Fibroblast of pulmonary artery (primary cell): ENCODE measurements around the gene KRTAP25-1.

Experiments used
- DNase-seq: peaks from one replicate; pipeline ENCODE4 v3.0.0-alpha.2; 2010; ENCODE audit warnings: low read depth
- H3K4me3 ChIP-seq: replicated peaks from 2 replicates; pipeline ENCODE4 v1.5.1; 2011; ENCODE audit warnings: low read depth, mild to moderate bottlenecking, control low read depth, low read length, moderate library complexity
- TF ChIP-seq, protein P1 (sequence below): IDR thresholded peaks from 2 replicates; pipeline ENCODE4 v1.5.1; 2011; ENCODE audit warnings: mild to moderate bottlenecking, control low read depth, low read length, inconsistent platforms; ENCODE audit errors: missing control alignments

The KRTAP25-1 gene

DNA sequence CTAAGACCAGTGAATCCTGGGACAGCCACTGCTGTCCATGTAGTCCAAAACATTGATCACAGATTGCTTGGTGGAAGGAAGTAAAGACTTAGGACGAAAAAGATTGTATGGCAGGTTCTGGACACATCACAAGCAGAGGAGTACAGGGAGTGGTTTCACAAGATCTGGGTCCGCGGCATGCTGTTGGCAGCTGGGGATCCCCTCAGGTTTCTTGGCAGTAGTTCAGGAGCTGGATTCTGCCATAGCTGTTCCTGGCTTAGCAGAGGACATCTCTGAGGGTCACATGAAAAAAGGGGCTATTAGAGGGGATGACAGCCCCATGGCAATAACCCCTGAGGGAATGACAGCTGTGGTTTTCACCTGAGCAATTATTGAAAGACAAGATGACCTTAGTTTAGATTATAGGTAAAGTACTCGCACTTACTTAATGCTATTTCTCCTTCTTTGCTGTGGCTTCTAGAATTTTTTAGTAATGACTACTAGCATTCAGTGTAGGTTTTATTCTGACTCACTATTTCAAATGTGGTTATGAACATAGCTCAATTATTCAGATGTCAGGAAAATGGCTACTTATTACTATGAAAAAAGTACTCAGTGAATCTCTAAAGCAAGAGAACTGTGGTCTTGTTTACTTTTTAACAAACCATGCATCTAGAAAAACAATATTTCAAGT, 40.0 kb upstream of the KRTAP25-1 start:
- TF ChIP-seq, protein P1, sequence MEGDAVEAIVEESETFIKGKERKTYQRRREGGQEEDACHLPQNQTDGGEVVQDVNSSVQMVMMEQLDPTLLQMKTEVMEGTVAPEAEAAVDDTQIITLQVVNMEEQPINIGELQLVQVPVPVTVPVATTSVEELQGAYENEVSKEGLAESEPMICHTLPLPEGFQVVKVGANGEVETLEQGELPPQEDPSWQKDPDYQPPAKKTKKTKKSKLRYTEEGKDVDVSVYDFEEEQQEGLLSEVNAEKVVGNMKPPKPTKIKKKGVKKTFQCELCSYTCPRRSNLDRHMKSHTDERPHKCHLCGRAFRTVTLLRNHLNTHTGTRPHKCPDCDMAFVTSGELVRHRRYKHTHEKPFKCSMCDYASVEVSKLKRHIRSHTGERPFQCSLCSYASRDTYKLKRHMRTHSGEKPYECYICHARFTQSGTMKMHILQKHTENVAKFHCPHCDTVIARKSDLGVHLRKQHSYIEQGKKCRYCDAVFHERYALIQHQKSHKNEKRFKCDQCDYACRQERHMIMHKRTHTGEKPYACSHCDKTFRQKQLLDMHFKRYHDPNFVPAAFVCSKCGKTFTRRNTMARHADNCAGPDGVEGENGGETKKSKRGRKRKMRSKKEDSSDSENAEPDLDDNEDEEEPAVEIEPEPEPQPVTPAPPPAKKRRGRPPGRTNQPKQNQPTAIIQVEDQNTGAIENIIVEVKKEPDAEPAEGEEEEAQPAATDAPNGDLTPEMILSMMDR: no peak
- DNase-seq: no peak
- H3K4me3 ChIP-seq: no peak overlapping the region

DNA sequence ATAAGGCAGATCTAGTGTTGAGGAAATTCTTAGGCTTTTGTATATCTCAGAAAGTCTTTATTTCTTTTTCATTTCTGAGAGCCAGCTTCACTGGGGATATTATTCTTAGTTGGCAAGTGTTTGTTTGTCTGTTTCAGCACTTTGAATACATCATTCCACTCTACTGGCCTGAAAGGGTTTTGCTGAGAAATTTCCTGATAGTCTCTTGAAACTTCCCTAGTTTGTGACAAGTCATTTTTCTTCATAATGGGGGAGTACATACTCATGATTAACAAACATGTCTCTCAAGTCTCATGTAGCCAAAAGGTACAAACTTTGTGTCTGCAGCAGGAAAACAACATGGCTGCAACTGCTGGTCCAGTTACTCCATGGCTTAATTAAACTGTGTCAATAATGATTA, 37.1 kb upstream of the KRTAP25-1 start:
- DNase-seq: no peak
- H3K4me3 ChIP-seq: no peak overlapping the region
- TF ChIP-seq, protein P1: no peak

DNA sequence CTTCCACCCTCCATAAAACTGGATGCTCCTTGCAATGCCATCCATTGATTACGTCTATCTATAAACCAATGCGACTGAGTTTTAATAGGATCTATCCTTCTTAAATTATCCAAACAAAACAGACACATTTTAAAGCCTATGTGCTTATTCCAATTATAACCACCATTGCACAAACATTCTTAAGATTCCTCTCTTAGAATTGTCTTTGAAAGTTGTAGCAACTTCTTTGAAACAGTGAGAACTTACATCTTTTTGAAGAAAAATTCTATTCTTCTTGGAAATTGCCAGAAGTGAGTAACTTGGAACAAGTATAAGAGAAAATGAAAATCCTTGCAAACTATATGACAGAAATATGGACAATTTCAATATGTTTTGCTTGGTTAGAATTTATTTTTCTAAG, 30.9 kb upstream of the KRTAP25-1 start, which contains the start of gene KRTAP26-1:
TSS of gene KRTAP26-1 (minus strand) at position 101 of the 400 bp plus-strand sequence. CDS start 280 bp downstream, outside the sequence.
- no peak within 1 kb of the TSS for H3K4me3 ChIP-seq
- TF ChIP-seq, protein P1: no peak
- DNase-seq: no peak

DNA sequence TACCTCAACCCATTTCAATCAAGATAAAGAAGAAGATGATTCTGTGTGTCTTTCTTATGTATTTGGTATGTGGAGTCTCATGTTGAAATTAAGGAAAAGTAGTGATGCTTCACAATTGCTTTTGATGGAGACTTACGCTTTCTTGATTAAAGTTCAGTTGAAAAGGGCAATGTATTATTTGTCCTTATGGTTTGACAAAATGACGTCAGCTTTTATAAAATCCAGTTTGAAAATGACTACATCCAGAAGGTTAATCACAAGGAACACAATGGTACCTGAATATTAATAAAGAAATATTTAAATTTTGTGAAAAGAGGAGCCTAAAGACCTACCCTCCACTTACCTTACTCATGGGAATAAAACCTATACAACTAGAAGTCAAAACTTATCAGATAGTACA, 26.4 kb upstream of the KRTAP25-1 start:
- H3K4me3 ChIP-seq: no peak overlapping the region
- TF ChIP-seq, protein P1: no peak

DNA sequence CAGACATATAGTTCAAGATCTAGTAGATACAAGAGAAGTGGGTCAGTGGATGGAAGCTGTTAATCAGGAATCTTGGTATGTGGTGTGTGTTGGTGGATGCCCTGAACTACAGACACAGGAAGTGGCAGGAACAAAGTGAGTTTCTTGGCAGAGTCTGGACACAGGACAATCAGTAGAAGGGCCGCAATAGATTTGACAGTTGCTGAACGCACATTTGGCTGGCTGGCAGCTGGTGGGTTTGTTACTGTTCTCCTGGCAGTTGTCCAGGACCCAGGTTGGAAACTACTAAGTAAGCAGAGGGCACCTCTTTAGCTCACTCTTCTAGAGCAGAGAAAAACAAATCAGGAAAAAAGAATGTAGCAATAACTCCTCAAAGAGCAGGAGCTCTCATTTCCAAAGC, 17.6 kb upstream of the KRTAP25-1 start:
- H3K4me3 ChIP-seq: no peak overlapping the region
- TF ChIP-seq, protein P1: no peak
- no peak for DNase-seq

More for the DNA sequence above, 26.4 kb upstream of the KRTAP25-1 start:
- no peak for DNase-seq

DNA sequence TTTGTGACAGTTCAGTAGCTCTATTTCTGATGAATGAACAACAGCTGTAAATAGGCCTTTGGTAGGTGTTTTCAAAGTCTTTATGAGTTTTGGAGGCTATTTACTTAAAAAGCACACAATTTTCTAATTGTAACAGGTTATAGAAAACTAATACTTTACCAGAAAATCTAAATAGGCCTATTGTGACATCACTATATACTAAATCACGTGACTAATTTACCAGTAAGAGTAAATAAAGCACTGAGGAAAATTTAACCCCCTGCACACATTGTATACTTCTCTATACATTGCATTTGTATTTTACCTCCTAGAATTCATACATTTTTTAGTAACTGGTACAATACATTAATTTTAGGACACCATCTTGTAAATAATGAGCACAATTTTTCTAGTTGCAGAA, 15.8 kb upstream of the KRTAP25-1 start:
- H3K4me3 ChIP-seq: no peak overlapping the region
- DNase-seq: no peak
- TF ChIP-seq, protein P1: no peak

DNA sequence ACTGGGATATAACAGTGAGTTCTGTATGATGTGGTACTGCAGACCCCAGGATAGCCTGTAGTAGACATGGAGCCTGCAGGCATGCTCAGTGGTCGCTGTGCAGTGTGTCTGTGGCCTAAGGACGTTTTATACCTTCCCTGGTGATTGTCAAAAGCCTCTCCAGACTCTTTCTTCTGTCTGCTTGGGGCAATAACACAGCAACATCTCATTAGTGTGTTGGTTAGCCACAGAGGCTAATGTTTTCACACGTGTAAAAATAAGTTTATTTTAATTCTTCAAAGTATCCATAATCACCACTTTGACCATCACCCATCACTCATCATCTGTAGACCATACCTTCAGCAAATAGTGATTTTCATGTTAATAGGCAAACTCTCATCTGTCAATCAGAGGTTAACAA, 6.5 kb downstream of the KRTAP25-1 start, which contains the start of gene KRTAP24-1:
TSS of gene KRTAP24-1 (minus strand) at position 101 of the 400 bp plus-strand sequence. CDS start at position 83, 18 bp downstream.
- H3K4me3 ChIP-seq: no peak within 1 kb of the TSS
- TF ChIP-seq, protein P1: no peak
- no peak for DNase-seq
